K562 (cell line): ENCODE measurements around the gene RALY. TPM values are rescaled to one million over a fixed set of nuclear protein-coding genes. Genes with fewer than 3 reads are reported as not detected.

Experiments
- ATAC-seq: fragments of 200-7000 bp; cut with Tn5 transposase; 3 replicates; pipeline ENCODE4 v1.9.1; 2020; ENCODE audit warnings: moderate library complexity
- BruUV-seq: library from RNA; stranded (reverse); fragments of 400-500 nt; replicated peaks from 2 replicates; lab custom pipeline; 2021; lab: Mats Ljungman, UMichigan
- CTCF ChIA-PET: fragments of 300-600 bp; formaldehyde crosslinking; extraction: SDS; loops from one replicate; lab custom pipeline; 2021; ENCODE audit warnings: low intra/inter-chr PET ratio; lab: Yijun Ruan, JAX
- POLR2A ChIA-PET: fragments of 300-600, 350-650 bp; sonication (Branson Sonifier 250); formaldehyde crosslinking; extraction: SDS; loops from one replicate; lab custom pipeline; 2021; ENCODE audit warnings: antibody characterized with exemption, inconsistent platforms; lab: Yijun Ruan, JAX
- DNase-seq, 4 experiments: peaks; one replicate each; pipeline versions ENCODE4 v3.0.0 to v3.0.0-alpha.2; 2011 to 2018; ENCODE audit warnings: low spot score in 3 of 4, mixed read lengths in 3 of 4; ENCODE audit errors: extremely low read depth in 1 of 4
- FAIRE-seq: peaks from 2 replicates; lab custom pipeline; 2011; peaks lifted over from hg19 to GRCh38; lab: Jason Lieb, UNC
- H2AFZ ChIP-seq: 2 replicates; pipeline ENCODE4 v1.6.0; 2011; ENCODE audit warnings: low read depth, low read length, control low read depth, inconsistent platforms
- H3K27ac ChIP-seq: fragments of 200-600 bp; 3 replicates; pipeline ENCODE4 v1.8.0; 2011; ENCODE audit warnings: low read depth, mild to moderate bottlenecking, control low read depth, inconsistent platforms, low read length, moderate library complexity, mixed read lengths; ENCODE audit errors: extremely low read depth
- H3K27me3 ChIP-seq, 2 experiments: fragments of 300-600 bp in 1 of 2; 2 replicates in 1 of 2; 3 replicates in 1 of 2; pipeline versions ENCODE4 v1.6.0 to v1.8.0; 2011; ENCODE audit warnings: inconsistent platforms in 2 of 2, low read length in 2 of 2, mild to moderate bottlenecking in 1 of 2, mixed read lengths in 1 of 2, moderate library complexity in 1 of 2; ENCODE audit not compliant: control insufficient read depth in 2 of 2, insufficient read depth in 2 of 2
- H3K36me3 ChIP-seq: fragments of 300-600 bp; 3 replicates; pipeline ENCODE4 v1.8.0; 2011; ENCODE audit warnings: mild to moderate bottlenecking, low read length, inconsistent platforms; ENCODE audit not compliant: control insufficient read depth, insufficient read depth
- H3K4me1 ChIP-seq, 2 experiments: fragments of 200-600 bp in 1 of 2; replicated peaks in 1 of 2; 2 replicates in 1 of 2; 3 replicates in 1 of 2; pipeline versions ENCODE4 v1.5.1 to v1.8.0; 2011; ENCODE audit warnings: inconsistent platforms in 2 of 2, low read length in 2 of 2, mild to moderate bottlenecking in 1 of 2, mixed read lengths in 1 of 2, moderate library complexity in 1 of 2; ENCODE audit not compliant: control insufficient read depth in 2 of 2, insufficient read depth in 2 of 2
- H3K4me2 ChIP-seq: 2 replicates; pipeline ENCODE4 v1.6.1; 2011; ENCODE audit warnings: low read length, control low read depth, inconsistent platforms, mixed read lengths; ENCODE audit not compliant: insufficient read depth
- H3K4me3 ChIP-seq: fragments of 200-600 bp; sonication (generic), shearing (Covaris generic); 2 replicates; pipeline ENCODE4 v1.5.1; 2016; ENCODE audit warnings: control low read depth, inconsistent platforms
- H3K79me2 ChIP-seq: fragments of 200-600 bp; 3 replicates; pipeline ENCODE4 v1.8.0; 2011; ENCODE audit warnings: low read length, inconsistent platforms; ENCODE audit not compliant: control insufficient read depth, insufficient read depth
- H3K9ac ChIP-seq, 2 experiments: 2 replicates each; pipeline versions ENCODE4 v1.6.0 to v1.6.1; 2011; ENCODE audit warnings: low read depth in 2 of 2, low read length in 2 of 2, control low read depth in 1 of 2, inconsistent platforms in 1 of 2, mild to moderate bottlenecking in 1 of 2, mixed read lengths in 1 of 2; ENCODE audit not compliant: insufficient read depth in 1 of 2
- H3K9me1 ChIP-seq: one replicate; pipeline ENCODE4 v1.6.0; 2011; ENCODE audit warnings: inconsistent platforms, mild to moderate bottlenecking, low read length, moderate library complexity; ENCODE audit not compliant: control insufficient read depth, insufficient read depth
- H3K9me3 ChIP-seq: replicated peaks from 2 replicates; pipeline ENCODE4 v1.5.1; 2011; ENCODE audit warnings: low read depth, low read length, inconsistent platforms; ENCODE audit not compliant: control insufficient read depth, insufficient read depth
- H4K20me1 ChIP-seq: replicated peaks from 2 replicates; pipeline ENCODE4 v1.6.1; 2011; ENCODE audit warnings: low read length, inconsistent platforms, mixed read lengths; ENCODE audit not compliant: control insufficient read depth, insufficient read depth
- C11orf30 ChIP-seq: fragments of 450-650 bp; IDR thresholded peaks from 2 replicates; pipeline ENCODE4 v1.6.1; 2016; ENCODE audit warnings: low read depth, mild to moderate bottlenecking
- CAMTA2 ChIP-seq: fragments of 250-450 bp; sonication (Bioruptor Pico); conservative IDR thresholded peaks from 2 replicates; pipeline ENCODE4 v1.5.1; 2022
- HDAC6 ChIP-seq: IDR thresholded peaks from 2 replicates; pipeline ENCODE4 v1.6.1; 2012; ENCODE audit warnings: low read depth, mild to moderate bottlenecking, control low read depth, inconsistent platforms, low read length, moderate library complexity
- SNIP1 ChIP-seq: fragments of 450-650 bp; IDR thresholded peaks from 2 replicates; pipeline ENCODE4 v1.7.1; 2017; ENCODE audit warnings: low read depth, mild to moderate bottlenecking
- TARDBP ChIP-seq: fragments of 450-650 bp; IDR thresholded peaks from 2 replicates; pipeline ENCODE4 v1.6.1; 2016
- TFAM ChIP-seq: fragments of 250-450 bp; sonication (Bioruptor Pico); conservative IDR thresholded peaks from 2 replicates; pipeline ENCODE4 v1.5.0; 2021; ENCODE audit warnings: mild to moderate bottlenecking, moderate library complexity
- ZFP36 ChIP-seq: fragments of 150-350 bp; IDR thresholded peaks from 2 replicates; pipeline ENCODE4 v1.6.1; 2018; ENCODE audit warnings: low read length, low read depth; ENCODE audit not compliant: partially characterized antibody
- ZNF347 ChIP-seq: fragments of 450-650 bp; formaldehyde crosslinking; IDR thresholded peaks from 2 replicates; pipeline ENCODE4 v1.4.0; 2020; ENCODE audit warnings: low read depth, mild to moderate bottlenecking, moderate library complexity
- WGBS: fragments of 100-300 bp; shearing (Covaris generic); methylation state at CpG from one replicate; pipeline ENCODE4 v1.1.6; 2016; ENCODE audit warnings: low coverage, mixed read lengths; ENCODE audit not compliant: insufficient coverage; ENCODE audit errors: missing lambda C conversion rate; 5-methylcytosine and 5-hydroxymethylcytosine counted together
- in situ Hi-C: fragments of 300-500 bp; cut with MboI; formaldehyde crosslinking; loops from 4 replicates; pipeline ENCODE4 v1.15.0; 2018; ENCODE audit warnings: inconsistent platforms, mixed read lengths
- intact Hi-C: fragments of 100-400 bp; cut with micrococcal nuclease; formaldehyde crosslinking; loops from 2 replicates; pipeline ENCODE4 v1.14.2; 2022
- polyA plus RNA-seq, 8 experiments: library from polyadenylated mRNA; depleted of rRNA in 4 of 8; stranded (reverse) in 5 of 8; unstranded in 3 of 8; fragments of >200 nt; fragmentation: Nextera tagmentation in 2 of 8; fragmentation: Illumina TruSeq in 1 of 8; extraction: Ambion mirVana in 2 of 8; extraction: Trizol in 1 of 8; gene quantifications; 2 replicates each; pipeline versions ENCODE4 v1.2.1 to v1.2.3, GENCODE V29; 2011 to 2014; ENCODE audit warnings: inconsistent platforms in 1 of 8, missing spikeins in 1 of 8
- total RNA-seq, 7 experiments: library from RNA; depleted of rRNA in 6 of 7; stranded (reverse); fragments of >200 nt in 6 of 7; fragmentation: Illumina TruSeq in 2 of 7; extraction: Trizol in 2 of 7; gene quantifications; 2 replicates each; pipeline versions ENCODE4 v1.2.1 to v1.2.3, GENCODE V29; 2011 to 2021; ENCODE audit warnings: low replicate concordance in 1 of 7
- TF ChIP-seq, protein P1 (sequence below): fragments of 200-600 bp; sonication (generic); IDR thresholded peaks from one replicate; pipeline ENCODE4 v1.6.1; 2012; ENCODE audit warnings: mild to moderate bottlenecking, low read depth, low read length, inconsistent platforms

Gene RALY
- total and polyA plus RNA-seq, 9 of the 15 experiments (the other 6 are each of a cell fraction or from before 2014, with no cell fraction given): 0.80 to 207 (median 128) TPM

DNA sequence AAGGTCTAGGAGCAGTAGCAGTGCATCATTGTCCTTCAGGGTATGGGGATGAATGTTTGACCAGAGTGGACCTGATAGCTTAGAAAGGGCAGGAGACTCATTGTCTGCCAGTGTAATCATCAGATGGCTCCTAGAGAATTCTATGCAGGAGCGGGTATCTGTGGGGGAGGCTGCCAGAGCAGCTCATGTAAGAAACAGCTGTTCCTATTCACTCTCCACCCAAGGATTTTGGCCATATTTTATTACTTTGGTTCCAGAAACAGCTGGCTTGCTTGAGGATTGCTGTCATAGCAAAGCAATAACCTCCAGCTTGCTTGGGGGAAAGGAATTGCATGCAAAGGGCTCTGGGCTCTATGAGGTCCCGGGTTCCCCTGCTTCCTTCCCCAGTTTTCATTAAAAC lies 44.1 kb downstream of the RALY start:
- Histone ChIP-seq H3K79me2 (peaks cover 60% of the 10 kb centered on the region), H2AFZ (no peak overlapping the region), H3K27me3 (no peaks in the 10 kb centered on the region), H3K4me1 (peaks cover 0 to 6% of the 10 kb centered on the region in 2 experiments; a peak in 4 of 5 replicates), H3K4me2 (no peak overlapping the region), H3K9ac (no peak overlapping the region), H3K9me1 (no peaks in the 10 kb centered on the region), H3K27ac (no peak overlapping the region), H4K20me1 (peaks cover 14% of the 10 kb centered on the region; the same call in 1 of the 2 replicates), H3K4me3 (no peak overlapping the region), H3K36me3 (peaks cover 33% of the 10 kb centered on the region; the same call in 2 of the 3 replicates), H3K9me3 (no peaks in the 10 kb centered on the region)
- 93% methylated on average over 2 of the region's 2 CpGs for WGBS
- ATAC-seq: no peak
- BruUV-seq: no TSS peak
- POLR2A ChIA-PET: interaction anchor here (0.6 to 1.3 kb wide), 3 partner anchors 14 to 548 kb away, joined by 3 read pairs; partner anchors contain the start of gene CBFA2T2
- intact Hi-C loops: no loop called here
- no peak for DNase-seq
- CTCF ChIA-PET: no interaction called here
- FAIRE-seq: no peak
- in situ Hi-C loops: no loop called here
- TF ChIP-seq CAMTA2 (CRISPR knock-in tag) (no peak), C11orf30 (no peak), HDAC6 (no peak), TFAM (CRISPR knock-in tag) (no peak), TARDBP (no peak), ZNF347 (CRISPR knock-in tag) (no peak), SNIP1 (no peak), ZFP36 (no peak)
- TF ChIP-seq, protein P1, sequence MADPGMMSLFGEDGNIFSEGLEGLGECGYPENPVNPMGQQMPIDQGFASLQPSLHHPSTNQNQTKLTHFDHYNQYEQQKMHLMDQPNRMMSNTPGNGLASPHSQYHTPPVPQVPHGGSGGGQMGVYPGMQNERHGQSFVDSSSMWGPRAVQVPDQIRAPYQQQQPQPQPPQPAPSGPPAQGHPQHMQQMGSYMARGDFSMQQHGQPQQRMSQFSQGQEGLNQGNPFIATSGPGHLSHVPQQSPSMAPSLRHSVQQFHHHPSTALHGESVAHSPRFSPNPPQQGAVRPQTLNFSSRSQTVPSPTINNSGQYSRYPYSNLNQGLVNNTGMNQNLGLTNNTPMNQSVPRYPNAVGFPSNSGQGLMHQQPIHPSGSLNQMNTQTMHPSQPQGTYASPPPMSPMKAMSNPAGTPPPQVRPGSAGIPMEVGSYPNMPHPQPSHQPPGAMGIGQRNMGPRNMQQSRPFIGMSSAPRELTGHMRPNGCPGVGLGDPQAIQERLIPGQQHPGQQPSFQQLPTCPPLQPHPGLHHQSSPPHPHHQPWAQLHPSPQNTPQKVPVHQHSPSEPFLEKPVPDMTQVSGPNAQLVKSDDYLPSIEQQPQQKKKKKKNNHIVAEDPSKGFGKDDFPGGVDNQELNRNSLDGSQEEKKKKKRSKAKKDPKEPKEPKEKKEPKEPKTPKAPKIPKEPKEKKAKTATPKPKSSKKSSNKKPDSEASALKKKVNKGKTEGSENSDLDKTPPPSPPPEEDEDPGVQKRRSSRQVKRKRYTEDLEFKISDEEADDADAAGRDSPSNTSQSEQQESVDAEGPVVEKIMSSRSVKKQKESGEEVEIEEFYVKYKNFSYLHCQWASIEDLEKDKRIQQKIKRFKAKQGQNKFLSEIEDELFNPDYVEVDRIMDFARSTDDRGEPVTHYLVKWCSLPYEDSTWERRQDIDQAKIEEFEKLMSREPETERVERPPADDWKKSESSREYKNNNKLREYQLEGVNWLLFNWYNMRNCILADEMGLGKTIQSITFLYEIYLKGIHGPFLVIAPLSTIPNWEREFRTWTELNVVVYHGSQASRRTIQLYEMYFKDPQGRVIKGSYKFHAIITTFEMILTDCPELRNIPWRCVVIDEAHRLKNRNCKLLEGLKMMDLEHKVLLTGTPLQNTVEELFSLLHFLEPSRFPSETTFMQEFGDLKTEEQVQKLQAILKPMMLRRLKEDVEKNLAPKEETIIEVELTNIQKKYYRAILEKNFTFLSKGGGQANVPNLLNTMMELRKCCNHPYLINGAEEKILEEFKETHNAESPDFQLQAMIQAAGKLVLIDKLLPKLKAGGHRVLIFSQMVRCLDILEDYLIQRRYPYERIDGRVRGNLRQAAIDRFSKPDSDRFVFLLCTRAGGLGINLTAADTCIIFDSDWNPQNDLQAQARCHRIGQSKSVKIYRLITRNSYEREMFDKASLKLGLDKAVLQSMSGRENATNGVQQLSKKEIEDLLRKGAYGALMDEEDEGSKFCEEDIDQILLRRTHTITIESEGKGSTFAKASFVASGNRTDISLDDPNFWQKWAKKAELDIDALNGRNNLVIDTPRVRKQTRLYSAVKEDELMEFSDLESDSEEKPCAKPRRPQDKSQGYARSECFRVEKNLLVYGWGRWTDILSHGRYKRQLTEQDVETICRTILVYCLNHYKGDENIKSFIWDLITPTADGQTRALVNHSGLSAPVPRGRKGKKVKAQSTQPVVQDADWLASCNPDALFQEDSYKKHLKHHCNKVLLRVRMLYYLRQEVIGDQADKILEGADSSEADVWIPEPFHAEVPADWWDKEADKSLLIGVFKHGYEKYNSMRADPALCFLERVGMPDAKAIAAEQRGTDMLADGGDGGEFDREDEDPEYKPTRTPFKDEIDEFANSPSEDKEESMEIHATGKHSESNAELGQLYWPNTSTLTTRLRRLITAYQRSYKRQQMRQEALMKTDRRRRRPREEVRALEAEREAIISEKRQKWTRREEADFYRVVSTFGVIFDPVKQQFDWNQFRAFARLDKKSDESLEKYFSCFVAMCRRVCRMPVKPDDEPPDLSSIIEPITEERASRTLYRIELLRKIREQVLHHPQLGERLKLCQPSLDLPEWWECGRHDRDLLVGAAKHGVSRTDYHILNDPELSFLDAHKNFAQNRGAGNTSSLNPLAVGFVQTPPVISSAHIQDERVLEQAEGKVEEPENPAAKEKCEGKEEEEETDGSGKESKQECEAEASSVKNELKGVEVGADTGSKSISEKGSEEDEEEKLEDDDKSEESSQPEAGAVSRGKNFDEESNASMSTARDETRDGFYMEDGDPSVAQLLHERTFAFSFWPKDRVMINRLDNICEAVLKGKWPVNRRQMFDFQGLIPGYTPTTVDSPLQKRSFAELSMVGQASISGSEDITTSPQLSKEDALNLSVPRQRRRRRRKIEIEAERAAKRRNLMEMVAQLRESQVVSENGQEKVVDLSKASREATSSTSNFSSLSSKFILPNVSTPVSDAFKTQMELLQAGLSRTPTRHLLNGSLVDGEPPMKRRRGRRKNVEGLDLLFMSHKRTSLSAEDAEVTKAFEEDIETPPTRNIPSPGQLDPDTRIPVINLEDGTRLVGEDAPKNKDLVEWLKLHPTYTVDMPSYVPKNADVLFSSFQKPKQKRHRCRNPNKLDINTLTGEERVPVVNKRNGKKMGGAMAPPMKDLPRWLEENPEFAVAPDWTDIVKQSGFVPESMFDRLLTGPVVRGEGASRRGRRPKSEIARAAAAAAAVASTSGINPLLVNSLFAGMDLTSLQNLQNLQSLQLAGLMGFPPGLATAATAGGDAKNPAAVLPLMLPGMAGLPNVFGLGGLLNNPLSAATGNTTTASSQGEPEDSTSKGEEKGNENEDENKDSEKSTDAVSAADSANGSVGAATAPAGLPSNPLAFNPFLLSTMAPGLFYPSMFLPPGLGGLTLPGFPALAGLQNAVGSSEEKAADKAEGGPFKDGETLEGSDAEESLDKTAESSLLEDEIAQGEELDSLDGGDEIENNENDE: no peak
